ENCODE data around the gene AMACR.

The AMACR gene

GRCh38 chr5:34047774-34048572 is 40.1 kb upstream of the AMACR start:
- H3K9ac ChIP-seq = no peak overlapping the region
- H3K4me2 ChIP-seq = peak overlapping the region in 4 of 11 experiments; percentile 18 to 72 (median 48); a peak in 8 of 22 replicates
- H3K4me1 ChIP-seq = peaks cover under 1 to 34% (median 8%) of the 10 kb centered on the region in 10 experiments; a peak in 14 of 20 replicates
- no peak overlapping the region; a peak in 1 of 22 replicates for H3K27ac ChIP-seq
- H3K27me3 ChIP-seq = no peaks in the 10 kb centered on the region
- no peak for TF ChIP-seq Cebpa-rat (IDR thresholded peaks at IDR 0.05)
- no peaks in the 10 kb centered on the region for H3K9me3 ChIP-seq (replicated peaks in 1 of 11)
- no peak overlapping the region for H3K4me3 ChIP-seq
- H3K36me3 ChIP-seq = peaks cover 0 to 31% (median 19%) of the 10 kb centered on the region in 11 experiments; a peak in 16 of 22 replicates
- H4K20me1 ChIP-seq = no peaks in the 10 kb centered on the region

- Histone ChIP-seq H3K9me3 (replicated peaks in 1 of 11) (no peaks in the 10 kb centered on the region), H3K4me1 (peaks cover 7 to 37% (median 16%) of the 10 kb centered on the region in 10 experiments; a peak in 19 of 20 replicates), H3K4me3 (no peak overlapping the region), H3K27ac (no peak overlapping the region), H3K27me3 (no peaks in the 10 kb centered on the region), H4K20me1 (no peaks in the 10 kb centered on the region), H3K4me2 (0 out of 22 replicates have a peak overlapping the region, but pooled peaks of 1 of the 11 experiments have one; percentile 18), H3K9ac (no peak overlapping the region), H3K36me3 (peaks cover 0 to 30% (median 19%) of the 10 kb centered on the region in 11 experiments; a peak in 16 of 22 replicates)
- no peak for TF ChIP-seq Cebpa-rat (IDR thresholded peaks at IDR 0.05)
Measured at GRCh38 chr5:34047143-34047542, 39.3 kb upstream of the AMACR start.

DNA sequence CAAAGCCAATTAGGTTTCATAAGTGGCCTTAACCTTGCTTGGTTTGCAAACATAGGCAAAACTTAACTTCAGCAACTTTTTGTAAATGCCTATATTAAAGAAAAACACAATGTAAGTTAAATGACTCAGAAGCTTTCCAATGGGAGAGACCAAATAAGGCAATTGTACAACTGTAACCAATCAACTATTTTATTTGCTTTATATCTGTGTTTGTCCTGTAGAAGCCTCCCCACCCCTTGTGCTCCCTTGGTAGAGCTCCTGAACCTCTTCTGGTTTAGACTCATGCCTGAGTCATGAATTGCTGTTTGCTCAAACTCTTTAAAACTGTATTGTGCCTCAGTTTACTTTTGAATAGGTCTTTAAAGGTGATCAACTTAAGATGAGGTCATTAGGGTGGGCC is 38.1 kb upstream of the AMACR start:
- Histone ChIP-seq H3K9ac (no peak overlapping the region), H3K9me3 (replicated peaks in 1 of 11) (no peaks in the 10 kb centered on the region), H3K4me1 (peaks cover 8 to 48% (median 17%) of the 10 kb centered on the region in 10 experiments; a peak in 19 of 20 replicates), H3K4me2 (no peak overlapping the region), H3K27ac (no peak overlapping the region), H4K20me1 (no peaks in the 10 kb centered on the region), H3K27me3 (no peaks in the 10 kb centered on the region), H3K4me3 (no peak overlapping the region), H3K36me3 (peaks cover 0 to 19% (median 15%) of the 10 kb centered on the region in 11 experiments; a peak in 10 of 22 replicates)
- no peak for TF ChIP-seq Cebpa-rat (IDR thresholded peaks at IDR 0.05)

DNA sequence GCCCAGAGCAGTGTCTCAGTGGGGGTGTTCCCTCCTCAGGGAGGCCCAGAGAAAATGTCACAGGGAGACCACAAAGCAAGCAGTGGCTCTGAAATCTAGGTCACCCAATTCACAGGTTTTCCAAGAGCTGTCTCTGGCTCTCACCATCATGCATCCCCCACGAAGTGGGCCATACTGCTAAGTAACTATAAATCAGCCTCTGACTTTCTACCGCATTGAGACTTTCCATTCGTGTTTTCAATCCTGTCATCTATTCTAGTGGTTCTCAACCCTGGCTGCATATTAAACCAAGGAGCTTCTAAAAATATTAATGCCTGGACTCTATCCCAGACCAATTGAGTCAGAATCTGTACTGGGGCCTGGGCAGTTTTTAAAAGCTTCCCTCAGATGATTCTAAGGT is 37.2 kb upstream of the AMACR start:
- Histone ChIP-seq H3K4me2 (no peak overlapping the region), H3K27ac (no peak overlapping the region), H3K9ac (no peak overlapping the region), H3K27me3 (no peaks in the 10 kb centered on the region), H4K20me1 (no peaks in the 10 kb centered on the region), H3K9me3 (replicated peaks in 1 of 11) (no peaks in the 10 kb centered on the region), H3K36me3 (peaks cover 0 to 10% (median 5%) of the 10 kb centered on the region in 11 experiments; a peak in 7 of 22 replicates), H3K4me1 (peaks cover 8 to 56% (median 17%) of the 10 kb centered on the region in 10 experiments; a peak in 19 of 20 replicates), H3K4me3 (no peak overlapping the region)
- no peak for TF ChIP-seq Cebpa-rat (IDR thresholded peaks at IDR 0.05)

DNA sequence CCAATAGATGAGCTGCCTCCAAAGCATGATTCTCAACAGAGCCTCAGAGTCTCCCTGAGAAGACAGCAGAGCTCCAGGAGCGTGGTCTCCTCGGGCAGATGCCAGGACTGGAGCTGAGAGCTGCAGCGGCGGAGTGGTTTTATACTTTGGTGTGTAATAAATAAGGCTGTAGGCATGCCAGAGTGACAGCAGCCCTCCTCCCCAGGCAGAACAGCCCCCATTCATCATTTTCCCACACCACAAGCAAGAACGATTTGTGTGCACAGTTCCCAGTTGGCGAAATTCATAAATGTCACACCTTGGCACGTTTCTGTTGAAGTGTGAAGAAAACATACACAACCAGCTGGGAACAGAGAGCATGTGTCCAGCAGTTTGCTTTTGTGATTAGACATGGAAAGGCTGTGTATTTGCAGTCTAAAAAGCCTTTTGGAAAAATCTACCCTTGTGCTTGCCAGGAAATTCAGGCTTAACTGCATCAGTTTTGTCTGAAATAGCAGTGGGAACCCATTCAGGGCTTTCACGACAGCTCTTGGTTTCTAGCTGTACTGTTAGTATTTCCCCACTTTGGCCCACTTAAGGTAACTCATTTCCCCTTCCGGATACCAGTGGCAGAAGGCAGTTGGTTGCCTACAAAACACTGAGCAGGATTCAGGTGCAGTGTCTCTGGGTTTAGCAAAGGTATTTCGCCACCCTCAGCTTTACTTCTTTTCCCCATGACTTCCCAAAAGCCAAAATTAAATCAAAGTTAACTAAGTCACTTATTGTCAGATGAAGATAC is 35.4 kb upstream of the AMACR start, which contains the start of gene C1QTNF3:
C1QTNF3 (minus strand) TSS at position 115 of the 778 bp plus-strand sequence; CDS start at position 27, 88 bp downstream.
- Histone ChIP-seq H3K9me3 (replicated peaks in 1 of 11) (no peaks in the 10 kb centered on the region), H3K27ac (peak within 1 kb of the TSS in 3 of 11 experiments; percentile 9 to 48 (median 10); a peak in 3 of 22 replicates), H3K4me3 (no peak within 1 kb of the TSS)

DNA sequence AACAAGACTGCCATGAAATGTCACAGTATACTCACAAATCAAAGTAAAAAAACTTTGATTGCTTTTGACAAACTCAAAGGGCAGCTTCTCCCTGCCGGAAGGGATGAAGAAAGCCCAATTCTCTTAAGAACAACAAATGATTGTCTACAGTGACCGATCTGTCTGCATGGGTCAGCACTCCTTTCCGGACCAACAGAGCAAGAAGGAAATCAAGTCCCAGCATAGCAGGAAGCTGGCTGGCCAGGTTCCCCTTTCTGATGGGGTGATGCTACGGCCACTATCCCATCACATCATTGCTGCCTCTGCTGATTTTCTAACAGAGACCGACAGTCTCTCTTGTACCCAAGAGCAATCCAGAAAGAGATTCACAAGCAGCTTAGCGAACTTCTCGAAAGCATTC is 34.5 kb upstream of the AMACR start:
- no peaks in the 10 kb centered on the region for H3K27me3 ChIP-seq
- no peak overlapping the region for H3K9ac ChIP-seq
- H4K20me1 ChIP-seq = no peaks in the 10 kb centered on the region
- peak overlapping the region; percentile 1 to 74 (median 36); a peak in 18 of 22 replicates for H3K4me2 ChIP-seq
- peak overlapping the region in 2 of 11 experiments; percentile 9 to 48; a peak in 3 of 22 replicates for H3K27ac ChIP-seq
- peaks cover 8 to 43% (median 17%) of the 10 kb centered on the region in 10 experiments; a peak in 19 of 20 replicates for H3K4me1 ChIP-seq
- H3K36me3 ChIP-seq = no peaks in the 10 kb centered on the region; a peak in 1 of 22 replicates
- no peak for TF ChIP-seq Cebpa-rat (IDR thresholded peaks at IDR 0.05)
- H3K4me3 ChIP-seq = no peak overlapping the region
- no peaks in the 10 kb centered on the region for H3K9me3 ChIP-seq (replicated peaks in 1 of 11)

More for the DNA sequence above, 35.4 kb upstream of the AMACR start, which contains the start of gene C1QTNF3:
- no peaks in the 10 kb centered on the region for H3K27me3 ChIP-seq
- no peak within 1 kb of the TSS for H3K9ac ChIP-seq
- H3K4me2 ChIP-seq = peak within 1 kb of the TSS; percentile 1 to 74 (median 36); a peak in 19 of 22 replicates
- H3K4me1 ChIP-seq = peaks cover 8 to 53% (median 17%) of the 10 kb centered on the region in 10 experiments; a peak in 19 of 20 replicates
- H3K36me3 ChIP-seq = no peaks in the 10 kb centered on the region; a peak in 1 of 22 replicates
- H4K20me1 ChIP-seq = no peaks in the 10 kb centered on the region
- TF ChIP-seq Cebpa-rat (IDR thresholded peaks at IDR 0.05) = no peak

- Histone ChIP-seq H3K4me1 (peaks cover 8 to 40% (median 17%) of the 10 kb centered on the region in 10 experiments; a peak in 19 of 20 replicates), H3K4me2 (peak overlapping the region in 3 of 11 experiments; percentile 59 to 74 (median 65); a peak in 6 of 22 replicates)
Measured at GRCh38 chr5:34041247-34041972, 33.6 kb upstream of the AMACR start.

GRCh38 chr5:34040472-34040871 is 32.6 kb upstream of the AMACR start:
- peaks cover 0 to 5% (median 1%) of the 10 kb centered on the region in 11 experiments; a peak in 14 of 22 replicates for H3K36me3 ChIP-seq
- H3K27ac ChIP-seq = no peak overlapping the region
- H3K4me2 ChIP-seq = peak overlapping the region in 2 of 11 experiments; percentile 6 to 21; a peak in 1 of 22 replicates
- H3K4me3 ChIP-seq = no peak overlapping the region
- H3K4me1 ChIP-seq = peaks cover 9 to 47% (median 22%) of the 10 kb centered on the region in 10 experiments; a peak in 19 of 20 replicates
- no peaks in the 10 kb centered on the region for H3K27me3 ChIP-seq
- H3K9ac ChIP-seq = no peak overlapping the region
- H4K20me1 ChIP-seq = no peaks in the 10 kb centered on the region
- no peak for TF ChIP-seq Cebpa-rat (IDR thresholded peaks at IDR 0.05)
- H3K9me3 ChIP-seq (replicated peaks in 1 of 11) = no peaks in the 10 kb centered on the region

More at GRCh38 chr5:34041247-34041972, 33.6 kb upstream of the AMACR start:
- no peaks in the 10 kb centered on the region for H3K27me3 ChIP-seq
- H3K9me3 ChIP-seq (replicated peaks in 1 of 11) = no peaks in the 10 kb centered on the region
- H4K20me1 ChIP-seq = no peaks in the 10 kb centered on the region
- no peaks in the 10 kb centered on the region; a peak in 1 of 22 replicates for H3K36me3 ChIP-seq
- H3K9ac ChIP-seq = no peak overlapping the region
- TF ChIP-seq Cebpa-rat (IDR thresholded peaks at IDR 0.05) = no peak
- H3K4me3 ChIP-seq = no peak overlapping the region
- peak overlapping the region in 1 of 11 experiments; percentile 48; a peak in 2 of 22 replicates for H3K27ac ChIP-seq

Data from BLaER1 treated with 17β-estradiol and CSF1 and Interleukin-3, amounts not matched to agents 10 nM and 100 nM (cell line).